Spleen (tissue), 11 donors: ENCODE results near the gene NAPEPLD. TPM values are rescaled to one million over a fixed set of nuclear protein-coding genes. Genes with fewer than 3 reads are reported as not detected.
"Not testable (repeated sequence)": the region's sequence is repeated elsewhere in the genome, so short reads cannot be mapped to it uniquely, and the experiment has no call there.

Experiments used
- DNase-seq: peaks from one replicate; pipeline ENCODE4 v3.0.0-alpha.2; 2020
- H3K27ac ChIP-seq, 8 donors: fragments of 200-600 bp; sonication (generic) in 7 of 8; 1 replicate in 4 of 8; 2 replicates in 4 of 8; pipeline versions ENCODE4 v1.5.0 to v1.8.0; 2016 to 2021; ENCODE audit warnings: inconsistent platforms in 4 of 8, mild to moderate bottlenecking in 4 of 8, moderate library complexity in 1 of 8
- H3K27me3 ChIP-seq, 7 donors: fragments of 200-600 bp; sonication (generic) in 6 of 7; replicated peaks in 1 of 7; 1 replicate in 4 of 7; 2 replicates in 3 of 7; pipeline versions ENCODE4 v1.5.0 to v1.8.0; 2016 to 2021; ENCODE audit warnings: inconsistent platforms in 3 of 7, mild to moderate bottlenecking in 1 of 7
- H3K36me3 ChIP-seq, 6 donors: fragments of 200-600 bp; sonication (generic) in 5 of 6; 1 replicate in 4 of 6; 2 replicates in 2 of 6; pipeline versions ENCODE4 v1.5.0 to v1.8.0; 2016 to 2021; ENCODE audit warnings: inconsistent platforms in 2 of 6
- H3K4me1 ChIP-seq, 6 donors: fragments of 200-600 bp; sonication (generic) in 5 of 6; 1 replicate in 3 of 6; 2 replicates in 3 of 6; pipeline versions ENCODE4 v1.5.0 to v1.8.0; 2016 to 2021; ENCODE audit warnings: inconsistent platforms in 3 of 6
- H3K4me3 ChIP-seq, 8 donors: fragments of 200-600 bp; sonication (generic) in 7 of 8; 1 replicate in 4 of 8; 2 replicates in 4 of 8; pipeline versions ENCODE4 v1.5.0 to v1.8.0; 2016 to 2021; ENCODE audit warnings: inconsistent platforms in 4 of 8, mild to moderate bottlenecking in 4 of 8, moderate library complexity in 2 of 8
- H3K9me3 ChIP-seq, 8 donors: fragments of 200-600 bp; sonication (generic) in 7 of 8; 1 replicate in 4 of 8; 2 replicates in 4 of 8; pipeline versions ENCODE4 v1.5.0 to v1.8.0; 2016 to 2021; ENCODE audit warnings: inconsistent platforms in 4 of 8
- CTCF ChIP-seq, 11 experiments: fragments of 200-600 bp in 7 of 11; fragments of 450-650 bp in 4 of 11; sonication (generic) in 4 of 11; IDR thresholded peaks in 8 of 11; conservative IDR thresholded peaks in 3 of 11; 1 replicate in 7 of 11; 2 replicates in 4 of 11; pipeline versions ENCODE4 v1.4.0 to v1.8.0; 2016 to 2021; ENCODE audit warnings: antibody characterized with exemption in 11 of 11, inconsistent platforms in 4 of 11, mild to moderate bottlenecking in 1 of 11
- POLR2A ChIP-seq, 3 donors: fragments of 450-650 bp; IDR thresholded peaks; one replicate each; pipeline ENCODE4 v1.5.1; 2017; ENCODE audit warnings: antibody characterized with exemption in 3 of 3, mild to moderate bottlenecking in 1 of 3
- POLR2AphosphoS5 ChIP-seq, 3 donors: sonication (generic); formaldehyde crosslinking; IDR thresholded peaks; one replicate each; pipeline ENCODE4 v1.5.1; 2017; ENCODE audit warnings: antibody characterized with exemption in 3 of 3
- WGBS, 5 donors: extraction: QIAGEN DNeasy Blood & Tissue Kit in 3 of 5; methylation state at CpG; one replicate each; pipeline versions ENCODE4 v1.1.5 to v1.1.7; 2013 to 2018; 5-methylcytosine and 5-hydroxymethylcytosine counted together
- intact Hi-C: fragments of 100-400 bp; cut with DNase I; formaldehyde crosslinking; loops from one replicate; pipeline ENCODE4 v1.15.0; 2023; ENCODE audit warnings: low total_unique reads
- polyA plus RNA-seq, 3 donors: library from polyadenylated mRNA; stranded (reverse); fragments of 200-250 nt; gene quantifications; one replicate each; pipeline ENCODE4 v1.2.1, GENCODE V29; 2013
- total RNA-seq, 7 donors: library from RNA; depleted of rRNA in 3 of 7; stranded (reverse); fragments of >200 nt in 3 of 7; fragmentation: NEBNext Ultra II Directional in 4 of 7; extraction: Animal tissue kit (Norgen Biotek cat#: 25700) in 4 of 7; gene quantifications; one replicate each; pipeline versions ENCODE4 v1.1.0 to v1.2.1, GENCODE V29; 2016 to 2021
- donor health status: healthy with polysubstance abuse.
- donor health status: DM: no; HTN: no; CAD: no; lungs with moderate emphysema.
- donor health status: DM: no; HTN: no; CAD: no.
- donor health status: Bipolar disorder and iron deficiency.
- donor health status: healthy.
- donor health status: DM: no; HTN: no; CAD: no.
- donor health status: DM: yes; HTN: yes; CAD: no.

Gene NAPEPLD
- total and polyA plus RNA-seq, 10 donors = 3.5 to 40.4 (median 24.2) TPM

DNA sequence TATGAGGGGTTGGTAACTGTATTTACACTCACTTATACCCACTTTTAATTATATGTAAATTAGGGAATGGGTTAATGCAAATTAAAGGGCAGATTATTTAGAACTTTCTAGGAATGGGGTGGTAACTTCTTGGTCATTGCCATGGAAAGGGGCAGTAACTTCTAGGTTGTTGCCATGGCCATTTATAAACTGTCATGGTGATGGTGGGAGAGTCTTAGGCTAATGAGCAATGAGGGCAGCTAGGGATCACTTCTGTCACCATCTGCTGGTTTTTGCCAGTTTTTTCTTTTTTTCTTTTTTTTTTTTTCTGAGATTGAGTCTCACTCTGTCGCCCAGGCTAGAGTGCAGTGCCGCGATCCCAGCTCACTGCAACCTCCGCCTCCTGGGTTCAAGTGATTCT lies 33.1 kb downstream of the NAPEPLD start:
- Histone ChIP-seq H3K4me3 (no peak overlapping the region), H3K27ac (no peak overlapping the region), H3K9me3 (peaks cover 0 to 12% (median 0%) of the 10 kb centered on the region in 8 donors), H3K36me3 (peaks cover 0 to 84% (median 13%) of the 10 kb centered on the region in 6 donors), H3K27me3 (no peaks in the 10 kb centered on the region), H3K4me1 (no peaks in the 10 kb centered on the region)
- intact Hi-C loops = no loop called here
- TF ChIP-seq POLR2A (IDR thresholded peaks at IDR 0.05) (no peak), CTCF (IDR thresholded peaks at IDR 0.05 in 8 of 11, conservative IDR thresholded peaks at IDR 0.05 in 3 of 11) (no peak), POLR2AphosphoS5 (IDR thresholded peaks at IDR 0.05) (no peak)
- WGBS, 5 donors = 97 to 100% (median 99%) methylated on average over 4 of the region's 4 CpGs
- DNase-seq = no peak

- Histone ChIP-seq H3K9me3 (peaks cover 0 to 12% (median 0%) of the 10 kb centered on the region in 8 donors), H3K4me3 (no peak overlapping the region), H3K27ac (no peak overlapping the region), H3K36me3 (peaks cover 0 to 80% (median 9%) of the 10 kb centered on the region in 6 donors), H3K27me3 (no peaks in the 10 kb centered on the region), H3K4me1 (no peaks in the 10 kb centered on the region)
- intact Hi-C loops = no loop called here
- no peak for TF ChIP-seq CTCF (IDR thresholded peaks at IDR 0.05 in 8 of 11, conservative IDR thresholded peaks at IDR 0.05 in 3 of 11)
- TF ChIP-seq POLR2AphosphoS5 (IDR thresholded peaks at IDR 0.05) = no peak
- TF ChIP-seq POLR2A (IDR thresholded peaks at IDR 0.05) = no peak
- WGBS, 5 donors = 85 to 96% (median 93%) methylated on average over 1 of the region's 1 CpG
- DNase-seq = no peak
Observed at GRCh38 chr7:103114576-103115008, 34.3 kb downstream of the NAPEPLD start.

GRCh38 chr7:103113164-103113563 lies 35.7 kb downstream of the NAPEPLD start:
- intact Hi-C loops = no loop called here
- 93 to 100% (median 94%) methylated on average over 2 of the region's 2 CpGs for WGBS, 5 donors
- H3K27ac ChIP-seq = no peak overlapping the region

DNA sequence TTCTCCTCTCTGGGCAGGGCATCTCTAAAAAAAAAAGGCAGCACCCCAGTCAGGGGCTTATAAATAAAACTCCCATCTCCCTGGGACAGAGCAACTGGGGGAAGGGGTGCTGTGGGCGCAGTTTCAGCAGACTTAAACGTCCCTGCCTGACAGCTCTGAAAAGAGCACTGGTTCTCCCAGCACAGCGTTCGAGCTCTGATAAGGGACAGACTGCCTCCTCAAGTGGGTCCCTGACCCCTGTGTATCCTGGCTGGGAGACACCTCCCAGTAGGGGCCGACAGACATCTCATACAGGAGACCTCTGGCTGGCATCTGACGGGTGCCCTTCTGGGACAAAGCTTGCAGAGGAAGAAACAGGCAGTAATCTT lies 42.2 kb downstream of the NAPEPLD start:
- H3K27me3 ChIP-seq, intact Hi-C loops, DNase-seq, H3K27ac ChIP-seq, H3K9me3 ChIP-seq, H3K4me3 ChIP-seq: not testable (repeated sequence)
- Histone ChIP-seq H3K36me3 (peaks cover 0 to 60% (median 14%) of the 10 kb centered on the region in 6 donors), H3K4me1 (peaks cover 0 to 10% (median 4%) of the 10 kb centered on the region in 6 donors)
- 44 to 82% (median 74%) methylated on average over 6 of the region's 6 CpGs for WGBS, 5 donors

More at GRCh38 chr7:103113164-103113563, 35.7 kb downstream of the NAPEPLD start:
- TF ChIP-seq POLR2A (IDR thresholded peaks at IDR 0.05) = no peak
- no peak for TF ChIP-seq POLR2AphosphoS5 (IDR thresholded peaks at IDR 0.05)
- TF ChIP-seq CTCF (IDR thresholded peaks at IDR 0.05 in 8 of 11, conservative IDR thresholded peaks at IDR 0.05 in 3 of 11) = no peak
- no peaks in the 10 kb centered on the region for H3K27me3 ChIP-seq
- H3K9me3 ChIP-seq = peaks cover 0 to 12% (median 0%) of the 10 kb centered on the region in 8 donors
- H3K4me1 ChIP-seq = no peaks in the 10 kb centered on the region
- no peak overlapping the region for H3K4me3 ChIP-seq
- no peak for DNase-seq
- peaks cover 0 to 69% (median 6%) of the 10 kb centered on the region in 6 donors for H3K36me3 ChIP-seq
